Muscle of leg (tissue), 16 donors: ENCODE results near the gene SLC27A1. TPM values are rescaled to one million over a fixed set of nuclear protein-coding genes. Genes with fewer than 3 reads are reported as not detected.

Experiments
- DNase-seq: peaks from one replicate; pipeline ENCODE4 v3.0.0; 2013
- H3K27ac ChIP-seq: one replicate; pipeline ENCODE4 v1.5.1; 2013; ENCODE audit warnings: mild to moderate bottlenecking, low read length, control low read depth
- H3K27me3 ChIP-seq: one replicate; pipeline ENCODE4 v1.6.1; 2013; ENCODE audit warnings: low read length; ENCODE audit not compliant: control insufficient read depth, insufficient read depth
- H3K36me3 ChIP-seq: one replicate; pipeline ENCODE4 v1.6.1; 2013; ENCODE audit warnings: low read length; ENCODE audit not compliant: control insufficient read depth, insufficient read depth
- H3K4me1 ChIP-seq: one replicate; pipeline ENCODE4 v1.6.1; 2013; ENCODE audit warnings: low read length; ENCODE audit not compliant: control insufficient read depth, insufficient read depth
- H3K4me3 ChIP-seq: one replicate; pipeline ENCODE4 v1.5.1; 2013; ENCODE audit warnings: low read length, control low read depth
- H3K9me3 ChIP-seq: replicated peaks from 2 replicates; pipeline ENCODE4 v1.6.1; 2013; ENCODE audit warnings: low read depth, low read length; ENCODE audit not compliant: control insufficient read depth
- WGBS: methylation state at CpG from one replicate; pipeline ENCODE4 v1.1.5; 2013; ENCODE audit warnings: missing lambda C conversion rate; ENCODE audit not compliant: insufficient coverage; 5-methylcytosine and 5-hydroxymethylcytosine counted together
- long read RNA-seq, 11 donors: transcript quantifications; one replicate each; lab custom pipeline, GENCODE V29; 2026
- polyA plus RNA-seq, 8 donors: library from polyadenylated mRNA; unstranded; fragments of 120-200 nt; gene quantifications; one replicate each; pipeline versions ENCODE4 v1.2.1 to v1.2.3, GENCODE V29; 2013; ENCODE audit warnings: inconsistent platforms in 1 of 8, low replicate concordance in 1 of 8; ENCODE audit not compliant: insufficient read length in 8 of 8, insufficient read depth in 1 of 8
- total RNA-seq: library from RNA; stranded (reverse); fragments of 120-200 nt; gene quantifications from one replicate; pipeline ENCODE4 v1.2.4, GENCODE V29; 2013

The SLC27A1 gene
- total RNA-seq (11.6 TPM), polyA plus RNA-seq (10 to 100 TPM; 11.8 to 20.7 (median 16.9) TPM)
- long read RNA-seq, donor 1, partial matches to known transcripts = 0 of 6 reads
- long read RNA-seq, donor 1, other reads (novel, unspliced or antisense) = 6 of 6 reads
- long read RNA-seq, donor 2 = 0 reads
- long read RNA-seq, donor 3, partial matches to known transcripts = 0 of 4 reads
- long read RNA-seq, donor 3, other reads (novel, unspliced or antisense) = 0 of 4 reads
- long read RNA-seq, donor 4, partial matches to known transcripts = 0 of 1 reads
- long read RNA-seq, donor 4, other reads (novel, unspliced or antisense) = 0 of 1 reads
- long read RNA-seq, donor 5 = 0 reads
- long read RNA-seq, donor 6, partial matches to known transcripts = 0 of 1 reads
- long read RNA-seq, donor 6, other reads (novel, unspliced or antisense) = 0 of 1 reads
- long read RNA-seq, donor 7, partial matches to known transcripts = 0 of 1 reads
- long read RNA-seq, donor 7, other reads (novel, unspliced or antisense) = 0 of 1 reads
- long read RNA-seq, donor 8, partial matches to known transcripts = 0 of 1 reads
- long read RNA-seq, donor 8, other reads (novel, unspliced or antisense) = 0 of 1 reads
- long read RNA-seq, donor 9 = 0 reads
- long read RNA-seq, donor 10 = 0 reads
- long read RNA-seq, donor 11, partial matches to known transcripts = 0 of 4 reads
- long read RNA-seq, donor 11, other reads (novel, unspliced or antisense) = 0 of 4 reads

DNA sequence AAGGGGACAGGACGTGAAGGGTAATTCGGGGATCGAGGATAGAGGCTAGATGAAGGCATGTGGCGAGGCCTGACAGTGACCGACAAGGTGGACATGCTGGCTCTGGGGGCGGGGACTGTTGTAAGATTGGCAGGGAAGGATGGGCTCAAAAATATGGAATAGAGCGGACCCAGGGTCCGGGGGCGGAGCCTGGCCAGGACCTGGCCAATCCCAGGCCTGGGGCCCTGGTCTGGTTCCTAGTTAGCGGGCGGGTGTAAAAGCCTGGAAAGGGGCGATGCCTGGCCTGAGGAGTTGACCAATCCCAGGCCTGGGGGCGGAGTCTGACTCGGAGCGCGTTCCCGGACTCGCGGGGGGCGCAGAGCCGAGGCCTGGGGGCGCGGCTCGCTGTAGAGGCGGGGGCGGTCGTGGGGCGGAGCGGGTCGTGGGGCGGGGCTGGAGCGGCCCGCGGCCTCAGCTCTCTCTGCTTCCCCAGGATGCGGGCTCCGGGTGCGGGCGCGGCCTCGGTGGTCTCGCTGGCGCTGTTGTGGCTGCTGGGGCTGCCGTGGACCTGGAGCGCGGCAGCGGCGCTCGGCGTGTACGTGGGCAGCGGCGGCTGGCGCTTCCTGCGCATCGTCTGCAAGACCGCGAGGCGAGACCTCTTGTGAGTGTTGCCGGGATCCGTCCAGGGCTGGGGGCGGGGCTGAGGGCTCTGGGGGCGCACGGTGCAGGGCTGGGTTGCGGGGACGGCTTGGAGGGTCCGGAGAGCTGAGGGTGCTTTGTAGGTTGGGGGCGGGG, at the start of gene SLC27A1:
TSS of gene SLC27A1 (plus strand) at position 457 of the 774 bp plus-strand sequence. CDS start at position 474, 17 bp downstream.
- Histone ChIP-seq H3K9me3 (no peaks in the 10 kb centered on the region), H3K4me3 (peak within 1 kb of the TSS; percentile 76), H3K36me3 (peaks cover 3% of the 10 kb centered on the region), H3K27ac (peak within 1 kb of the TSS; percentile 90), H3K4me1 (peaks cover 33% of the 10 kb centered on the region), H3K27me3 (no peaks in the 10 kb centered on the region)
- peak; percentile 100 for DNase-seq
- under 1% methylated on average over 54 of the region's 67 CpGs for WGBS

GRCh38 chr19:17421942-17422341, 48.4 kb upstream of the SLC27A1 start:
- H3K4me1 ChIP-seq = peaks cover 24% of the 10 kb centered on the region
- no peaks in the 10 kb centered on the region for H3K27me3 ChIP-seq
- DNase-seq = no peak
- peaks cover 14% of the 10 kb centered on the region for H3K36me3 ChIP-seq
- WGBS = 100% methylated on average over 4 of the region's 4 CpGs
- no peak overlapping the region for H3K27ac ChIP-seq
- no peak overlapping the region for H3K4me3 ChIP-seq
- no peaks in the 10 kb centered on the region for H3K9me3 ChIP-seq

GRCh38 chr19:17423429-17424208, 46.7 kb upstream of the SLC27A1 start:
- WGBS = 84% methylated on average over 10 of the region's 20 CpGs
- no peak for DNase-seq
- no peak overlapping the region for H3K27ac ChIP-seq
- no peak overlapping the region for H3K4me3 ChIP-seq
- peaks cover 14% of the 10 kb centered on the region for H3K36me3 ChIP-seq
- H3K27me3 ChIP-seq = no peaks in the 10 kb centered on the region
- H3K4me1 ChIP-seq = peaks cover 21% of the 10 kb centered on the region
- H3K9me3 ChIP-seq = no peaks in the 10 kb centered on the region

DNA sequence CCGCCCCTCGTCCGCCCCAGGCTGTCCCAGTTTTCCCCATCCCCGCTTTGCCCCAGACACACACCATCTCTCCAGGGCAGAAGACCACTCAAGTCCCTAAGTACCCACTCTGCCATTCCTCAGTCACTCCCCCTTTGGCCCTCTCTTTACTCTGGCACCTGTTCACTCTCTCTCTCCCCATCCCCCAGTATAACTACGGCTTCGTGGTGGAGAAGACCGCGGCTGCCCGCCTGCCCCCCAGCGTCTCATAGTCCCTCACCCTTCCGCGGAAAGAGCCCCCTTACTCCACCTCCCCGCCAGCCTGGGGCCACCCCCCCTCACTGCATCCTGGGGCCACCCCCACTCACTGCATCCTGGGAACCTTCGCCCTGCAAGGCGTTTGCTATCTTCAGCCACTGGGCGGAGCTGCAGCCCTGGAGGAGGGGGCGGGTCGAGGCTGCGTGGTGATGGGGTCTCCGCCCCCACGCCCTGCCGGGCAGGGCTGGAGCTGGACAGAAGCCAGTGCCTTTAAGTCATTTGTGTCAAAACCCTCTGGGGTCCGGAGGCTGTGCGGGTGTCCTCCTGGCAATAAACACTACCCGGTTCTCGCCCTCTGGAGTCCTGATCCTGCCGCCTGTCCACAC, 45.5 kb upstream of the SLC27A1 start:
- 12% methylated on average over 19 of the region's 27 CpGs for WGBS
- H3K4me1 ChIP-seq = peaks cover 19% of the 10 kb centered on the region
- no peak overlapping the region for H3K27ac ChIP-seq
- no peaks in the 10 kb centered on the region for H3K27me3 ChIP-seq
- H3K36me3 ChIP-seq = peaks cover 14% of the 10 kb centered on the region
- no peaks in the 10 kb centered on the region for H3K9me3 ChIP-seq
- peak; percentile 49 for DNase-seq
- H3K4me3 ChIP-seq = no peak overlapping the region

DNA sequence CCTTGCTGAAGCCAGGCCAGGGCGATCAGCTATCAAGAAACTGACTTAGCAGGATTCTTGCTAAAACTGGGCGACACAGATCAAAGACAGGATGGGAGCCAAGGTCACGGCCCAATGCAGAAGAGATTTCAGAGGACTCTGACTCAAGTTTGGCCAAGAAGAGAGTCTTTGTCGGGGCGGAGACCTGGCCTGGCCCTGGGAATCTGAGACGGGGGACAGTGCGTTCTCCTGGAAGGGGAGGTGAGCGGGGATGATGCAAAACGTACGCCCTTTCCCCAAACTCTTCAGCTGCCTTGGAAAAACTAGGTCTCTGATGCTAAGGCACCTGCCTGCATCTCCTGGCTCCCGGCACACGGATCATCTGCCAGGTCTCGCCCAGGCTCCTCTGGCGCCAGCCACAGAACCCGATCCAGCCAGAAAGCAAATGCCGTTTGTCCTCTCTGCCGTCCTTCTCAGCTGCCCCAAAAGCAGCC, 40.6 kb upstream of the SLC27A1 start:
- Histone ChIP-seq H3K27me3 (no peaks in the 10 kb centered on the region), H3K36me3 (no peaks in the 10 kb centered on the region), H3K27ac (no peak overlapping the region), H3K4me3 (no peak overlapping the region), H3K4me1 (peaks cover 12% of the 10 kb centered on the region), H3K9me3 (no peaks in the 10 kb centered on the region)
- DNase-seq = peak; percentile 50
- WGBS = 42% methylated on average over 12 of the region's 17 CpGs

DNA sequence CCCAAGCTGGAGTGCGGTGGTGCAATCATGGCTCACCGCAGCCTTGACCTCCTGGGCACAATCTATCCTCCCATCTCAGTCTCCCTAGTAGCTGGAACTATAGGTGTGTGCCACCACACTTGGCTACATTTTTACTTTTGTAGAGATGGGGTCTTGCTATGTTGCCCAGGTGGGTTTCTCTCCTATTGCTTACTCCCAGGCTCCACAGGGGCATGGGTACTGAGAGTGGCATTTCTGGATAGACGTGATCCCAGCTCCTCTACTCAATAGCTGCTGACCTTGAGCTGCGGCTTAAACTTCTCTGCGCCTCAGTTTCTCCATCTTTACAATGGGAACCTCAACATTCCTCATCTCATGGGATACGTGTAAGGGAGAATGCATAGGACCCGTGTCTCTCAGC, 38.9 kb upstream of the SLC27A1 start:
- Histone ChIP-seq H3K4me3 (no peak overlapping the region), H3K9me3 (no peaks in the 10 kb centered on the region), H3K4me1 (peaks cover 7% of the 10 kb centered on the region), H3K27me3 (no peaks in the 10 kb centered on the region), H3K27ac (no peak overlapping the region), H3K36me3 (peaks cover 10% of the 10 kb centered on the region)
- DNase-seq = no peak
- WGBS = 100% methylated on average over 1 of the region's 7 CpGs

DNA sequence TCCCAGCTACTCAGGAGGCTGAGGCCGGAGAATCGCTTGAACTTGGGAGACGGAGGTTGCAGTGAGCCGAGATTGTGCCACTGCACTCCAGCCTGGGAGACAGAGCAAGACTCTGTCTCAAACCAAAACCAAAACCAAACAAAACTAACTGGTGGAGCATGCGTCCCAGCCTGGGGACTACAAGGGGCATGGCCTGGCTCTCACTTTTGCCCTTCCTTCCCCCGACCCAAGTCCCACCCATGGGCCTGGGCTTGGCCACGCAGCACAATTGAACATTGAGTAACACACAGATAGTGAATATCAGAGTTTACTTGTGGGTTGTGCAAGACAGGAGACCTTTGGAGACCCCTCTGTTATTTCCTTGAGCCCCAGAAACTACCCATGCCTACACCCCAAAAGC, 35.1 kb upstream of the SLC27A1 start:
- DNase-seq = no peak
- H3K4me1 ChIP-seq = no peaks in the 10 kb centered on the region
- no peaks in the 10 kb centered on the region for H3K27me3 ChIP-seq
- WGBS = 97% methylated on average over 4 of the region's 7 CpGs
- H3K4me3 ChIP-seq = no peak overlapping the region
- H3K9me3 ChIP-seq = no peaks in the 10 kb centered on the region
- peaks cover 11% of the 10 kb centered on the region for H3K36me3 ChIP-seq
- H3K27ac ChIP-seq = no peak overlapping the region

DNA sequence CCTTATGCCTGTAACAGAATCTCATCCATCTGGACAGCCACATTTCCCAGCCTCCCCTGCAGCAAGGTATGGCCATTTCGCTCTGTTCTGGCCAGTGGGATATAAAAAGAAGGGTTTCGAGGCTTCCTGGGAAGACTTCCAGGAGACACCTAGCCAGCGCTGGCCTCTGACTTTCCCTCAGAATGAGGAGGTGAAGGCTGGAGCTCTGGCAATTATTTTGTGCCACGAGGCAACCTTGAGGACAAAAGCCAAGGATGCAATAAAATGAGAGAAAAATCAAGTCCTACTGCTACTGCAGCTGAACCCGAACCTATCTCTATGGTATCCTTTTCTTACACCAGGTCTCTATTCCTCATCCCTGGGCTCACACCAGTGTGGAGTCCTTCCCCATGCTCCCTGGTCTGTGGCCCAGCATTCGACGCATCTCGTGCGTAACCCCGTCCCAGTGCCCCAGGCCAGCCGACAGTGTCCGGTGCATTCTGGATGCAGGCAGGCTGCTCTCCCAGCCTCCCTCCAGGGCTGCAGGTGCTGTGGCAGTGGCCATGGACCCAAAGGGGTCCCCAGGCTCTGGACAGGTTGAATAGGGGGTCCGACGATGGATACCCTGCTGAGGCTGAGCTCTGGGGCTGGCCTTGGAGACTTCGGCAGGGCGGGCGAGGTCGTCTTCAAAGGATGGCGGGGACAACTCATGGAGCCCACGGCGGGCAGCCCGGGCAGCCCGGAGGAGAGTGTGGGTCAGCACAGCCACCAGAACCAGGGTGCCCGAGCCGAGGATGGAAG, 34.0 kb upstream of the SLC27A1 start:
- no peak overlapping the region for H3K27ac ChIP-seq
- no peak for DNase-seq
- H3K36me3 ChIP-seq = peaks cover 11% of the 10 kb centered on the region
- H3K9me3 ChIP-seq = peaks cover 2% of the 10 kb centered on the region
- WGBS = 93% methylated on average over 16 of the region's 25 CpGs
- no peak overlapping the region for H3K4me3 ChIP-seq
- H3K4me1 ChIP-seq = peaks cover 1% of the 10 kb centered on the region
- H3K27me3 ChIP-seq = no peaks in the 10 kb centered on the region
